Measurements from ENCODE around the gene JAG2.

Gene JAG2

GRCh38 chr14:105168496-105168978, at the start of gene JAG2:
Gene JAG2, minus strand, starts transcription at chr14:105168776. Its CDS starts 356 bp downstream, at chr14:105168420.
- no peak within 1 kb of the TSS for H3K9ac ChIP-seq (ENCODE audit: low read length in 5 of 5)
- peaks cover 0 to 8% (median 3%) of the 10 kb centered on the region in 5 donors for H3K27me3 ChIP-seq (ENCODE audit: control insufficient read depth in 5 of 5, insufficient read depth in 4 of 5, low read length in 5 of 5)
- H3K27ac ChIP-seq (ENCODE audit: low read depth, low read length), result no peak within 1 kb of the TSS
- H3K36me3 ChIP-seq (ENCODE audit: control insufficient read depth in 5 of 5, insufficient read depth in 5 of 5, low read length in 5 of 5), result no peaks in the 10 kb centered on the region
- H3K4me3 ChIP-seq (ENCODE audit: low read depth in 1 of 5, low read length in 5 of 5), result peak within 1 kb of the TSS in 4 of 5 donors; percentile 50 to 70 (median 56)
- no peaks in the 10 kb centered on the region for H3K9me3 ChIP-seq (ENCODE audit: control insufficient read depth in 5 of 5, low read length in 5 of 5)
- H3K4me1 ChIP-seq (ENCODE audit: control insufficient read depth in 5 of 5, insufficient read depth in 5 of 5, low read length in 5 of 5), result peaks cover 0 to 62% (median 55%) of the 10 kb centered on the region in 5 donors

- no peaks in the 10 kb centered on the region for H3K9me3 ChIP-seq (ENCODE audit: control insufficient read depth in 5 of 5, low read length in 5 of 5)
- no peak overlapping the region for H3K27ac ChIP-seq (ENCODE audit: low read depth, low read length)
- peaks cover 1 to 61% (median 34%) of the 10 kb centered on the region in 5 donors for H3K4me1 ChIP-seq (ENCODE audit: control insufficient read depth in 5 of 5, insufficient read depth in 5 of 5, low read length in 5 of 5)
- peaks cover 0 to 75% (median 59%) of the 10 kb centered on the region in 5 donors for H3K36me3 ChIP-seq (ENCODE audit: control insufficient read depth in 5 of 5, insufficient read depth in 5 of 5, low read length in 5 of 5)
- no peak overlapping the region for H3K9ac ChIP-seq (ENCODE audit: low read length in 5 of 5)
- H3K27me3 ChIP-seq (ENCODE audit: control insufficient read depth in 5 of 5, insufficient read depth in 4 of 5, low read length in 5 of 5), result no peaks in the 10 kb centered on the region
- no peak overlapping the region for H3K4me3 ChIP-seq (ENCODE audit: low read depth in 1 of 5, low read length in 5 of 5)
These were observed 49.2 kb upstream of the JAG2 start for GRCh38 chr14:105217774-105218173.

- Histone ChIP-seq H3K36me3 (ENCODE audit: control insufficient read depth in 5 of 5, insufficient read depth in 5 of 5, low read length in 5 of 5) (peaks cover 0 to 84% (median 62%) of the 10 kb centered on the region in 5 donors), H3K27ac (ENCODE audit: low read depth, low read length) (no peak overlapping the region), H3K27me3 (ENCODE audit: control insufficient read depth in 5 of 5, insufficient read depth in 4 of 5, low read length in 5 of 5) (no peaks in the 10 kb centered on the region), H3K9me3 (ENCODE audit: control insufficient read depth in 5 of 5, low read length in 5 of 5) (no peaks in the 10 kb centered on the region), H3K4me1 (ENCODE audit: control insufficient read depth in 5 of 5, insufficient read depth in 5 of 5, low read length in 5 of 5) (peaks cover 1 to 72% (median 38%) of the 10 kb centered on the region in 5 donors), H3K9ac (ENCODE audit: low read length in 5 of 5) (no peak overlapping the region), H3K4me3 (ENCODE audit: low read depth in 1 of 5, low read length in 5 of 5) (no peak overlapping the region)
These were observed 48.1 kb upstream of the JAG2 start for GRCh38 chr14:105216490-105217247.

- peak overlapping the region in 1 of 5 donors; percentile 5 for H3K4me3 ChIP-seq (ENCODE audit: low read depth in 1 of 5, low read length in 5 of 5)
- no peaks in the 10 kb centered on the region for H3K9me3 ChIP-seq (ENCODE audit: control insufficient read depth in 5 of 5, low read length in 5 of 5)
- peaks cover 0 to 84% (median 59%) of the 10 kb centered on the region in 5 donors for H3K36me3 ChIP-seq (ENCODE audit: control insufficient read depth in 5 of 5, insufficient read depth in 5 of 5, low read length in 5 of 5)
- H3K9ac ChIP-seq (ENCODE audit: low read length in 5 of 5), result no peak overlapping the region
- H3K27ac ChIP-seq (ENCODE audit: low read depth, low read length), result no peak overlapping the region
- H3K4me1 ChIP-seq (ENCODE audit: control insufficient read depth in 5 of 5, insufficient read depth in 5 of 5, low read length in 5 of 5), result peaks cover 1 to 64% (median 30%) of the 10 kb centered on the region in 5 donors
- H3K27me3 ChIP-seq (ENCODE audit: control insufficient read depth in 5 of 5, insufficient read depth in 4 of 5, low read length in 5 of 5), result no peaks in the 10 kb centered on the region
These were observed 47.0 kb upstream of the JAG2 start for GRCh38 chr14:105215602-105216001.

GRCh38 chr14:105214324-105214915, 45.8 kb upstream of the JAG2 start:
- no peak overlapping the region for H3K27ac ChIP-seq (ENCODE audit: low read depth, low read length)
- peaks cover 0 to 82% (median 61%) of the 10 kb centered on the region in 5 donors for H3K36me3 ChIP-seq (ENCODE audit: control insufficient read depth in 5 of 5, insufficient read depth in 5 of 5, low read length in 5 of 5)
- H3K9ac ChIP-seq (ENCODE audit: low read length in 5 of 5), result no peak overlapping the region
- H3K9me3 ChIP-seq (ENCODE audit: control insufficient read depth in 5 of 5, low read length in 5 of 5), result no peaks in the 10 kb centered on the region
- H3K4me3 ChIP-seq (ENCODE audit: low read depth in 1 of 5, low read length in 5 of 5), result no peak overlapping the region
- no peaks in the 10 kb centered on the region for H3K27me3 ChIP-seq (ENCODE audit: control insufficient read depth in 5 of 5, insufficient read depth in 4 of 5, low read length in 5 of 5)
- H3K4me1 ChIP-seq (ENCODE audit: control insufficient read depth in 5 of 5, insufficient read depth in 5 of 5, low read length in 5 of 5), result peaks cover 1 to 55% (median 26%) of the 10 kb centered on the region in 5 donors

- peaks cover 0 to 77% (median 55%) of the 10 kb centered on the region in 5 donors for H3K36me3 ChIP-seq (ENCODE audit: control insufficient read depth in 5 of 5, insufficient read depth in 5 of 5, low read length in 5 of 5)
- no peaks in the 10 kb centered on the region for H3K9me3 ChIP-seq (ENCODE audit: control insufficient read depth in 5 of 5, low read length in 5 of 5)
- peaks cover 1 to 55% (median 26%) of the 10 kb centered on the region in 5 donors for H3K4me1 ChIP-seq (ENCODE audit: control insufficient read depth in 5 of 5, insufficient read depth in 5 of 5, low read length in 5 of 5)
- no peak overlapping the region for H3K4me3 ChIP-seq (ENCODE audit: low read depth in 1 of 5, low read length in 5 of 5)
- no peak overlapping the region for H3K27ac ChIP-seq (ENCODE audit: low read depth, low read length)
- peak overlapping the region in 1 of 5 donors; percentile 21 for H3K9ac ChIP-seq (ENCODE audit: low read length in 5 of 5)
- no peaks in the 10 kb centered on the region for H3K27me3 ChIP-seq (ENCODE audit: control insufficient read depth in 5 of 5, insufficient read depth in 4 of 5, low read length in 5 of 5)
These were observed 44.8 kb upstream of the JAG2 start for GRCh38 chr14:105213361-105213760.

GRCh38 chr14:105212541-105213300, 44.1 kb upstream of the JAG2 start:
- Histone ChIP-seq H3K4me3 (ENCODE audit: low read depth in 1 of 5, low read length in 5 of 5) (no peak overlapping the region), H3K27ac (ENCODE audit: low read depth, low read length) (no peak overlapping the region), H3K4me1 (ENCODE audit: control insufficient read depth in 5 of 5, insufficient read depth in 5 of 5, low read length in 5 of 5) (peaks cover 0 to 49% (median 26%) of the 10 kb centered on the region in 5 donors), H3K36me3 (ENCODE audit: control insufficient read depth in 5 of 5, insufficient read depth in 5 of 5, low read length in 5 of 5) (peaks cover 0 to 71% (median 49%) of the 10 kb centered on the region in 5 donors), H3K9me3 (ENCODE audit: control insufficient read depth in 5 of 5, low read length in 5 of 5) (no peaks in the 10 kb centered on the region), H3K9ac (ENCODE audit: low read length in 5 of 5) (peak overlapping the region in 1 of 5 donors; percentile 21), H3K27me3 (ENCODE audit: control insufficient read depth in 5 of 5, insufficient read depth in 4 of 5, low read length in 5 of 5) (no peaks in the 10 kb centered on the region)

GRCh38 chr14:105211758-105212089, 43.1 kb upstream of the JAG2 start:
- Histone ChIP-seq H3K9ac (ENCODE audit: low read length in 5 of 5) (peak overlapping the region in 1 of 5 donors; percentile 21), H3K36me3 (ENCODE audit: control insufficient read depth in 5 of 5, insufficient read depth in 5 of 5, low read length in 5 of 5) (peaks cover 0 to 61% (median 39%) of the 10 kb centered on the region in 5 donors), H3K9me3 (ENCODE audit: control insufficient read depth in 5 of 5, low read length in 5 of 5) (no peaks in the 10 kb centered on the region), H3K4me3 (ENCODE audit: low read depth in 1 of 5, low read length in 5 of 5) (no peak overlapping the region), H3K27ac (ENCODE audit: low read depth, low read length) (no peak overlapping the region), H3K27me3 (ENCODE audit: control insufficient read depth in 5 of 5, insufficient read depth in 4 of 5, low read length in 5 of 5) (no peaks in the 10 kb centered on the region), H3K4me1 (ENCODE audit: control insufficient read depth in 5 of 5, insufficient read depth in 5 of 5, low read length in 5 of 5) (peaks cover 0 to 49% (median 28%) of the 10 kb centered on the region in 5 donors)

GRCh38 chr14:105211086-105211757, 42.6 kb upstream of the JAG2 start:
- Histone ChIP-seq H3K27ac (ENCODE audit: low read depth, low read length) (no peak overlapping the region), H3K36me3 (ENCODE audit: control insufficient read depth in 5 of 5, insufficient read depth in 5 of 5, low read length in 5 of 5) (peaks cover 0 to 56% (median 37%) of the 10 kb centered on the region in 5 donors), H3K4me1 (ENCODE audit: control insufficient read depth in 5 of 5, insufficient read depth in 5 of 5, low read length in 5 of 5) (peaks cover 0 to 49% (median 26%) of the 10 kb centered on the region in 5 donors), H3K9ac (ENCODE audit: low read length in 5 of 5) (no peak overlapping the region), H3K9me3 (ENCODE audit: control insufficient read depth in 5 of 5, low read length in 5 of 5) (no peaks in the 10 kb centered on the region), H3K4me3 (ENCODE audit: low read depth in 1 of 5, low read length in 5 of 5) (no peak overlapping the region), H3K27me3 (ENCODE audit: control insufficient read depth in 5 of 5, insufficient read depth in 4 of 5, low read length in 5 of 5) (no peaks in the 10 kb centered on the region)

Measured in subcutaneous abdominal adipose tissue (tissue), 5 donors.